Stimulated activated CD8-positive, alpha-beta memory T cell treated with anti-CD3 and anti-CD28 coated beads, Interleukin-7, amount 100 ng/mL, for 1 hour (primary cell): ENCODE data around the gene NRARP.

Experiments used
- DNase-seq, 2 donors: peaks; one replicate each; pipeline ENCODE4 v3.0.0-alpha.2; 2020; ENCODE audit warnings: low read depth in 2 of 2

NRARP gene

GRCh38 chr9:137277329-137278041, 24.6 kb downstream of the NRARP start, which contains the start of gene TOR4A:
TSS of gene TOR4A (plus strand) at chr9:137277726. CDS start at chr9:137278690, 964 bp downstream.
- DNase-seq, result no peak

GRCh38 chr9:137276473-137277328, 25.4 kb downstream of the NRARP start:
- DNase-seq, result no peak

- DNase-seq, result no peak
Measured at GRCh38 chr9:137275588-137276472, 26.2 kb downstream of the NRARP start.

GRCh38 chr9:137275203-137275587, 26.9 kb downstream of the NRARP start:
- DNase-seq, result no peak

- no peak for DNase-seq
Measured at GRCh38 chr9:137273611-137274320, 28.3 kb downstream of the NRARP start.

GRCh38 chr9:137273095-137273490, 29.0 kb downstream of the NRARP start:
- no peak for DNase-seq

GRCh38 chr9:137272241-137273094, 29.6 kb downstream of the NRARP start:
- no peak for DNase-seq

- DNase-seq, result no peak
Measured at GRCh38 chr9:137271696-137272076, 30.4 kb downstream of the NRARP start.

- DNase-seq, result no peak
Measured at GRCh38 chr9:137270929-137271695, 31.0 kb downstream of the NRARP start.

GRCh38 chr9:137269231-137269772, 32.8 kb downstream of the NRARP start:
- no peak for DNase-seq

- DNase-seq, result no peak
Measured at GRCh38 chr9:137268538-137269201, 33.4 kb downstream of the NRARP start.

- DNase-seq, result no peak
Measured at GRCh38 chr9:137267933-137268355, 34.1 kb downstream of the NRARP start.

GRCh38 chr9:137266585-137267453, 35.3 kb downstream of the NRARP start:
- DNase-seq, result no peak

GRCh38 chr9:137266162-137266527, 35.9 kb downstream of the NRARP start:
- no peak for DNase-seq

- no peak for DNase-seq
Measured at GRCh38 chr9:137265496-137266161, 36.4 kb downstream of the NRARP start.

GRCh38 chr9:137264067-137264466, 38.0 kb downstream of the NRARP start:
- no peak for DNase-seq

- no peak for DNase-seq
Measured at GRCh38 chr9:137263506-137263905, 38.6 kb downstream of the NRARP start.
